HepG2 (cell line): Measurements from ENCODE around the gene CPOX. TPM values are rescaled to one million over a fixed set of nuclear protein-coding genes. Genes with fewer than 3 reads are reported as not detected.
"Not testable (repeated sequence)": the region's sequence is repeated elsewhere in the genome, so short reads cannot be mapped to it uniquely, and the experiment has no call there.

ENCODE experiments used
- ATAC-seq: fragments of 200-7000 bp; cut with Tn5 transposase; 3 replicates; pipeline ENCODE4 v1.9.1; 2020; ENCODE audit warnings: mild to moderate bottlenecking, moderate library complexity
- BruUV-seq: library from RNA; stranded (reverse); fragments of 400-500 nt; replicated peaks from 2 replicates; lab custom pipeline; 2021; lab: Mats Ljungman, UMichigan
- CTCF ChIA-PET: fragments of 300-600 bp; formaldehyde crosslinking; extraction: SDS; loops from one replicate; lab custom pipeline; 2021; ENCODE audit warnings: low total read pairs, inconsistent platforms, low intra/inter-chr PET ratio; lab: Yijun Ruan, JAX
- POLR2A ChIA-PET: fragments of 350-600 bp; sonication (Branson Sonifier 250); formaldehyde crosslinking; loops from one replicate; lab custom pipeline; 2020; ENCODE audit warnings: antibody characterized with exemption, inconsistent platforms; lab: Yijun Ruan, JAX
- DNase-seq: peaks from one replicate; pipeline ENCODE4 v3.0.0-alpha.2; 2015; ENCODE audit warnings: low spot score
- FAIRE-seq: peaks from 3 replicates; lab custom pipeline; 2011; peaks lifted over from hg19 to GRCh38; lab: Jason Lieb, UNC
- H2AFZ ChIP-seq: one replicate; pipeline ENCODE4 v1.6.1; 2011; ENCODE audit warnings: low read length, inconsistent platforms
- H3K27ac ChIP-seq: fragments of 300-600 bp; 3 replicates; pipeline ENCODE4 v1.8.0; 2011; ENCODE audit warnings: mixed run types, mild to moderate bottlenecking, mixed read lengths, low read length, inconsistent platforms; ENCODE audit not compliant: insufficient read depth; ENCODE audit errors: extremely low read length
- H3K27me3 ChIP-seq, 2 experiments: fragments of 200-600 bp in 1 of 2; 2 replicates in 1 of 2; 3 replicates in 1 of 2; pipeline versions ENCODE4 v1.6.0 to v1.8.0; 2011; ENCODE audit warnings: low read length in 2 of 2, mild to moderate bottlenecking in 2 of 2, moderate library complexity in 2 of 2, inconsistent platforms in 1 of 2; ENCODE audit not compliant: insufficient read depth in 2 of 2, control insufficient read depth in 1 of 2
- H3K36me3 ChIP-seq, 2 experiments: fragments of 200-600 bp in 1 of 2; replicated peaks in 1 of 2; 2 replicates in 1 of 2; 3 replicates in 1 of 2; pipeline versions ENCODE4 v1.5.1 to v1.8.0; 2011; ENCODE audit warnings: low read length in 2 of 2, inconsistent platforms in 1 of 2; ENCODE audit not compliant: insufficient read depth in 2 of 2, control insufficient read depth in 1 of 2
- H3K4me1 ChIP-seq: 2 replicates; pipeline ENCODE4 v1.5.1; 2012; ENCODE audit warnings: low read length, inconsistent platforms; ENCODE audit not compliant: insufficient read depth
- H3K4me2 ChIP-seq: 2 replicates; pipeline ENCODE4 v1.6.0; 2011; ENCODE audit warnings: low read depth, low read length, inconsistent platforms
- H3K4me3 ChIP-seq, 3 experiments: fragments of 200-600 bp in 1 of 3; sonication (generic), shearing (Covaris generic) in 1 of 3; replicated peaks in 1 of 3; 2 replicates each; pipeline ENCODE4 v1.5.1; 2011 to 2016; ENCODE audit warnings: low read length in 3 of 3, inconsistent platforms in 2 of 3, low read depth in 2 of 3, mild to moderate bottlenecking in 2 of 3, control low read depth in 1 of 3, mixed read lengths in 1 of 3; ENCODE audit not compliant: insufficient read depth in 1 of 3
- H3K79me2 ChIP-seq: one replicate; pipeline ENCODE4 v1.6.1; 2011; ENCODE audit warnings: low read length, inconsistent platforms; ENCODE audit not compliant: insufficient read depth
- H3K9ac ChIP-seq: 2 replicates; pipeline ENCODE4 v1.6.0; 2011; ENCODE audit warnings: mild to moderate bottlenecking, low read depth, low read length, inconsistent platforms; ENCODE audit not compliant: insufficient read depth
- H3K9me3 ChIP-seq: 2 replicates; pipeline ENCODE4 v1.5.1; 2012; ENCODE audit warnings: mild to moderate bottlenecking, low read length
- H4K20me1 ChIP-seq: 2 replicates; pipeline ENCODE4 v1.6.0; 2011; ENCODE audit warnings: inconsistent platforms, mild to moderate bottlenecking, low read length, moderate library complexity; ENCODE audit not compliant: insufficient read depth
- MEIS1 ChIP-seq: sonication (generic); formaldehyde crosslinking; IDR thresholded peaks from 2 replicates; pipeline ENCODE4 v1.9.0; 2021; ENCODE audit warnings: mild to moderate bottlenecking, missing genetic modification reagents, moderate library complexity, borderline replicate concordance
- MXD3 ChIP-seq: IDR thresholded peaks from 2 replicates; pipeline ENCODE4 v1.6.1; 2016; ENCODE audit warnings: mild to moderate bottlenecking, missing biosample characterization, missing genetic modification reagents
- SOX5 ChIP-seq: IDR thresholded peaks from 2 replicates; pipeline ENCODE4 v1.6.1; 2016; ENCODE audit warnings: borderline replicate concordance
- SP2 ChIP-seq: sonication (generic); formaldehyde crosslinking; IDR thresholded peaks from 2 replicates; pipeline ENCODE4 v1.5.1; 2020; ENCODE audit warnings: mild to moderate bottlenecking, missing genetic modification reagents
- USF2 ChIP-seq, 2 experiments: sonication (generic) in 1 of 2; formaldehyde crosslinking in 1 of 2; IDR thresholded peaks; 2 replicates each; pipeline versions ENCODE4 v1.5.1 to v1.6.1; 2011 to 2020; ENCODE audit warnings: borderline replicate concordance in 1 of 2, low read depth in 1 of 2, low read length in 1 of 2, mild to moderate bottlenecking in 1 of 2, missing genetic modification reagents in 1 of 2, moderate library complexity in 1 of 2
- ZFY ChIP-seq: sonication (generic); formaldehyde crosslinking; IDR thresholded peaks from 2 replicates; pipeline ENCODE4 v1.4.0; 2020; ENCODE audit warnings: missing genetic modification reagents
- ZNF251 ChIP-seq: sonication (generic); formaldehyde crosslinking; IDR thresholded peaks from 2 replicates; pipeline ENCODE4 v1.9.0; 2021; ENCODE audit warnings: mild to moderate bottlenecking, missing genetic modification reagents
- ZNF549 ChIP-seq: sonication (generic); formaldehyde crosslinking; IDR thresholded peaks from 2 replicates; pipeline ENCODE4 v1.5.0; 2020; ENCODE audit warnings: missing genetic modification reagents
- ZNF619 ChIP-seq: sonication (generic); formaldehyde crosslinking; IDR thresholded peaks from 2 replicates; pipeline ENCODE4 v1.4.0; 2020; ENCODE audit warnings: mild to moderate bottlenecking, missing genetic modification reagents
- WGBS: methylation state at CpG from one replicate; pipeline ENCODE4 v1.1.6; 2017; ENCODE audit warnings: low lambda C conversion rate; 5-methylcytosine and 5-hydroxymethylcytosine counted together
- in situ Hi-C: cut with HindIII; loops from 2 replicates; pipeline ENCODE4 v1.10.0; 2017; ENCODE audit warnings: low pct_unique_long_range_greater_than_20kb; ENCODE audit not compliant: extremely low pct_ligation_motif_present
- intact Hi-C: fragments of 100-400 bp; cut with micrococcal nuclease; formaldehyde crosslinking; loops from one replicate; pipeline ENCODE4 v1.10.0; 2022; ENCODE audit not compliant: unreplicated experiment
- polyA plus RNA-seq, 8 experiments: library from polyadenylated mRNA; depleted of rRNA in 3 of 8; stranded (reverse) in 7 of 8; unstranded in 1 of 8; fragments of >200 nt; fragmentation: Illumina TruSeq in 4 of 8; extraction: Trizol in 4 of 8; gene quantifications; 2 replicates each; pipeline versions ENCODE4 v1.2.1 to v1.2.3, GENCODE V29; 2011 to 2016; ENCODE audit warnings: low read depth in 4 of 8, missing spikeins in 1 of 8, mixed read lengths in 1 of 8; ENCODE audit not compliant: insufficient read depth in 1 of 8
- total RNA-seq, 5 experiments: library from RNA; depleted of rRNA; stranded (reverse); fragments of >200 nt; fragmentation: Illumina TruSeq; extraction: Trizol; gene quantifications; 2 replicates each; pipeline ENCODE4 v1.2.3, GENCODE V29; 2016; ENCODE audit warnings: low read depth in 1 of 5

The CPOX gene
- total and polyA plus RNA-seq, 2 of the 13 experiments (the other 11 are each of a cell fraction or from before 2014, with no cell fraction given): 34.2 to 37.2 TPM

- TF ChIP-seq ZNF549 (CRISPR knock-in tag) (no peak), ZNF619 (CRISPR knock-in tag) (no peak), MEIS1 (CRISPR knock-in tag) (no peak), SP2 (CRISPR knock-in tag) (peak; percentile 52), ZNF251 (CRISPR knock-in tag) (no peak), MXD3 (no peak), SOX5 (CRISPR knock-in tag) (peak; percentile 75), USF2 (IDR thresholded peaks at IDR 0.05; ENCODE audit: low read depth, low read length) (no peak), USF2 (CRISPR knock-in tag; IDR thresholded peaks at IDR 0.05; ENCODE audit: borderline replicate concordance) (no peak), ZFY (CRISPR knock-in tag) (peak; percentile 85)
Measured at GRCh38 chr3:98593046-98593936, at the start of gene CPOX (continued).

- BruUV-seq, POLR2A ChIA-PET, ATAC-seq: not testable (repeated sequence)
Measured at GRCh38 chr3:98642769-98643168, 49.4 kb upstream of the CPOX start.

GRCh38 chr3:98641756-98642155 is 48.3 kb upstream of the CPOX start:
- POLR2A ChIA-PET, H3K79me2 ChIP-seq, H3K27ac ChIP-seq, in situ Hi-C loops, H4K20me1 ChIP-seq, DNase-seq, H3K9ac ChIP-seq, H3K4me3 ChIP-seq, H3K4me1 ChIP-seq, H3K27me3 ChIP-seq, ATAC-seq, H3K9me3 ChIP-seq, CTCF ChIA-PET, H2AFZ ChIP-seq, H3K4me2 ChIP-seq, intact Hi-C loops, H3K36me3 ChIP-seq, FAIRE-seq, BruUV-seq: not testable (repeated sequence)
- WGBS: 3% methylated on average over 2 of the region's 2 CpGs

More at GRCh38 chr3:98642769-98643168, 49.4 kb upstream of the CPOX start:
- H3K4me3 ChIP-seq: 0 out of 6 replicates have a peak overlapping the region, but pooled peaks of 1 of the 3 experiments have one; percentile 12
- CTCF ChIA-PET, H3K4me1 ChIP-seq, H3K79me2 ChIP-seq, in situ Hi-C loops, H3K27ac ChIP-seq, H3K9me3 ChIP-seq, H3K36me3 ChIP-seq, H3K9ac ChIP-seq, H2AFZ ChIP-seq, intact Hi-C loops, H4K20me1 ChIP-seq, H3K27me3 ChIP-seq, H3K4me2 ChIP-seq, DNase-seq, FAIRE-seq: not testable (repeated sequence)
- 21% methylated on average over 9 of the region's 9 CpGs for WGBS
